GM19351 (cell line): ENCODE data around the gene BRINP1.

Experiments
- ATAC-seq: cut with Tn5 transposase; IDR thresholded peaks from one replicate; pipeline ENCODE4 v1.9.1; 2021; ENCODE audit warnings: mild to moderate bottlenecking, moderate library complexity; ENCODE audit not compliant: unreplicated experiment

BRINP1 gene

GRCh38 chr9:119282476-119283077 is 86.7 kb downstream of the BRINP1 start:
- no peak for ATAC-seq

DNA sequence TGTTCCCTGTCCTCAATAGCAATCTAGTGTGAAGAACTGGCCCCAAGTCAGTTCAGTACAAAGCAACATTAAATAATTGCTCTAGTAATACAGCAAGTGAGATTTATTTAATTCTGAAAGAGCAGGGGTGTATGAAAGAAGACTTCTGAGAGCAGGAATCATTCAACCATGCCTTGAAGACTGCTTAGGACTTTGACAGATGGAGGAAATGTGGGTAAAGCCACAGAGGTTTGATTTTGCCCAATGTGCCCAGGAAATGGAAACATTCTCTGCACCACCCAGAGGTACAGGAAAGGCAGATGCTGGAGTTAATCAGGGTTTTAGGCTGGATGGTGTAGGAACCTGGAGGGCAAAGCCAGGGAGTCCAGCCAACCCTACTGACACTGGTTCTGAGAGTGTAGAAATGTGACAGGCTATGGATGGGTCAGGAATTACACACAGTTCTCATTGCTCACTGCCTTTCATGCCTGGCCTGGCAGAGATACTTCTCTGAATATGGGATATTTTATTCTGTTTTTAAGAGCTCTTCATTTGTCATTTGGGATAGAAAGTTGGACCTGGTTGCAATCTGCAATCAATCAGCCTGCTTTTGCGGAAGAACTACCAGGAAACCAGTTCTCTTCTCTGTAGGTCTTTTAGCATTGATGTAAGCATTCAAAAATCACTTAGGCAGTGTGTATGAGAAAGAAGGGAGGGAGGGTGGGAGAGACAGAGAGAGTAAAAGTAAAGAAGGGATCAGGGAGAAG is 88.3 kb downstream of the BRINP1 start:
- no peak for ATAC-seq

DNA sequence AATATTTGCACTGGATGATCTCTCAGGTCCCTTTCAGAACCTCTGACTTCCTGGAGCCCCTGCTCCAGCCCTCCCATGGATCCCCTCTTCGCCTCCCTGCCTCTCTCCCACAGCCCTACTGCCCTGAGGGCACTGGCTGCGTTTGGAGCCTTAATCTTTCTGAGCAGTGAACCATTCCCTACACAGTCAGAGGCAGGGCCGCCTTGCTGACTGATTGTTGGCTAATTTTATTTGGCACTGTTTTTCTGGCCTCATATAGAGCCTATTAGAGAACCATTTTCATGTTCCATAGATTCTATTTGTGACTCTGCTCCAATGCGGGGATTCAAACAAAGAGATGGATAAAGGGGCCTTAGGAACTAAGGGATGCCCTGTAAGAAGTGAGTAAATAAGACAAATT is 91.1 kb downstream of the BRINP1 start:
- no peak for ATAC-seq

DNA sequence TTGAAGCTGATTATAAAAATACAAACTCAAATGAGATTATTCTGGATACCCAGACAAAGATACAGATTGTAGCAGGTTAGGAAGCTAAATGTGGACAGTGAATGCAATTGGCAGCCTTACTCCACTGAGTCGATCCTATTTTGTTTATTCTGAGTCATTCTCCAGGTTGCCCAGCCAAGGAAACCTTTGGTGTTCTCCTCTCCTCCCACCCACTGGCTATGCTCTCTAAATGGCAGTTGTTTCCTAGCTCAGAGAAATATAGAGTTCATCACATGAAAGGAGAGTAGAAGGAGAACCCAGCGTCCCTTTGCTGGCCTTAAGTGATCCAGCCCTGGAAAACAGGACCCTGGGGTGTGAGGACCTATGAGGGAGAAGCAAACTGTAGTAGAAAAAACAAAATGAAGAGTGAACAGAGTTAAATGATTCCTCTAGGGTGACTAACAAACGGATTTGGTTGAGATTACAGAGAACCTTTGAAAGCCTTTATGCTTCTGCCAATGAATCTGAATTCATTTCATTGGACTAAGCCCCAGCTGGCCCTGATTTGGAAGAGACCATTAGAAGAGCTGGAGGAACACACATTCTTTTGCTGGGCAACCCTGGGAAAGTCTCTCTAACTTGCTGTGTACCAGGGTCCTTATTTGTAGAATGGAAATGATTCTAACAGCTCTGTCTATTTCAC is 95.1 kb downstream of the BRINP1 start:
- ATAC-seq: no peak

DNA sequence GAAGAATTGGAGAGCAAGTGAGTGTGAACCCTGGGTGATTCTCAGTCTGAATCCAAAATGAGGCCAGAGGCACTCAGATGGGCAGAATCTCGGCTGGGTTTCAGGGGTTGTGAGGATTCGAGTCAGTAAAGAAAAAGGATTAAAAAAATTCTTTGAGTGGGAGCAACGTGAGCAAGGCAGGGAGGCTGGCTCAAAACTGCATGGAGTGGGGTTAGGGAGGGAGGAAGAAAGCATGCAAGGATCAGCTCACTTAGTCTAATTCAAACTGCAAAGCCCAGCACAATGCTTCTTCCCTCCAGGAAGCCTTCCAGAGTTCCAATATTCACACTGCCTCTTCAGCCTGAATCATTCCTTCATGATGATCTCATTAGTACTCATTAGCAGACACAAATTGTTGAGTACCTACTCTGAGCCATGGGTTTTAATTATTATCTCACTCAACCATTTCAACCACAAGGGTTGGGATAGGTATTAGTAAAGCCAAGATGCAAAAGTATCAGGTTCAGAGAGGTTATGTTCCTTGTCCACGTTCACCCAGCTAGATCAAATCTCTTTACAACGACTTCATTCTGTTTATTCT is 95.8 kb downstream of the BRINP1 start:
- ATAC-seq: no peak

- no peak for ATAC-seq
Observed at GRCh38 chr9:119272500-119273211, 96.6 kb downstream of the BRINP1 start.

GRCh38 chr9:119268985-119269384 is 100.2 kb downstream of the BRINP1 start:
- no peak for ATAC-seq

DNA sequence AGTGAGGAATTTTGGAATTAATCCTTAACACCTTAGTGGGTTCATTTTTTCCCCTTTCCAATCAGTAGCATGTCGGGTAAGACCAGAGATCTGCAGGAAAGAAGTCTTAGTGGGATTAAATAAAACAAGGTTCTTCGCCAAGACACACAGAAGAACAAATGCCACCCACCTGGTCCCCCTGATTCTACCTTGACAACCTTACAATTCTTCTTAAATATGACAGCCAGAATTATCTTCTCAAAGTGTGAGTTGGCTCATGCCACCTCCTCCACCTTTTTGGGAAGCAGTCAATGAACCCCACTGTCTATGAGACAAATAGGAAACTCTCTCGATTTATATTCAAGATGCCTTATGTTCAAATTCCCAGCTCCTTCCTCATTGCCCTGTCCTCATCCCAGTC is 105.1 kb downstream of the BRINP1 start:
- ATAC-seq: no peak

DNA sequence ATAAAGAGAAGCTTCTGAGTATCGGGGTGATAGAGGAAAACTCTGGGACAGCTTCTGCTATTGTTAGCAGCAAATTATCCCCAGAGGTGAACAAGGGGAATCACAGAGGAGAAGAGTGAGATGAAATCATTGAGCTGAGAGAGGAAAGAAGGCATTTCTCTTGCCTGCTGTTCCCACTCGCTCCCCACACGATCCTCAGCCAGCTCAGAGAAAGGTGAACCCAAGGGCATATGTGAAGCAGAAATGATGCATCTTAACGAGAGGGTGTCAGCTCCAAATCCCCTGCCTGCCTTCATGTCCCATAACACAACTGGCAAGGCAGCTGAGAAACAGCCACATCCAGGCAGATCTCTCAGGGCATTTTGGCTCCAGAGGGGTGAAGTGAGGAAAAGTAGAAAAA is 111.6 kb downstream of the BRINP1 start:
- no peak for ATAC-seq

DNA sequence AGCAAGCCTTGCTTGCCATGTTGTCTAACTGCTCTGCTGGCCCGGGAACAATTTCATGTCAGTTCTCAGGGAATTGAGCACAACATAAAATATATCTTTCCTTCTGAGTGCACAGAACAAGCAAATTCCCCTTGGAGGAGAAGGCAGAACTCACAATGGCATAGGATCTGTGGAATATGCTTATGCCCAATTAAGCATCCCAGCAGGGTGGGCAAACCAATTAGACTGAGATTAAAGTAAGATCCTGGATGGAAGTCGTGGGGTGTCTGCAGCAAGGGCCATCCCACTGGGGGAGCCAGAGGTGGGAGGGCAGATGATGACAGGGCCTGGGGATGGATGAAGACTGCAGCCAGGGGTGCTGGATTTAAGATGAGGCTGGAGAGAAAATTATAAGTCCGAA is 114.1 kb downstream of the BRINP1 start:
- ATAC-seq: no peak

- ATAC-seq: no peak
Observed at GRCh38 chr9:119252671-119253299, 116.5 kb downstream of the BRINP1 start.

- no peak for ATAC-seq
Observed at GRCh38 chr9:119251936-119252335, 117.3 kb downstream of the BRINP1 start.

DNA sequence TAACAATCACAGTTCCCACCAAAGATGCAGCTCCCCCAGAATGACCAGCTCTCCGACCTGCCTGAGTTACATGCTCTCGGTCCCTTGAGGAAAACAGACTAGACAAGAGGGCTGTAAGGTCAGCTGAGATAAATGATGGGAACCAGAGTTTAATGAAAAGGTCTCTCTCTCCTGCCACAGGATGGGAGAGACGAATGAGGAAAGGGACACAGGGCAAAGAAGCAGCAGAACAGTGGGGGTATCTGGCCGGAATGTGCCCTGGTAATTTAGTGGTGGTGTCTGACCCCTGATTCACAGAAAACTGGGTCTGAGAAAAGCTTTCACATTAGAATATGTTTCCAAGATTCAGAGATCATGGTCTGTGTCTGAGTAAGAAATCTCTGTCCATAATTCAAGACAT is 118.5 kb downstream of the BRINP1 start:
- ATAC-seq: no peak

DNA sequence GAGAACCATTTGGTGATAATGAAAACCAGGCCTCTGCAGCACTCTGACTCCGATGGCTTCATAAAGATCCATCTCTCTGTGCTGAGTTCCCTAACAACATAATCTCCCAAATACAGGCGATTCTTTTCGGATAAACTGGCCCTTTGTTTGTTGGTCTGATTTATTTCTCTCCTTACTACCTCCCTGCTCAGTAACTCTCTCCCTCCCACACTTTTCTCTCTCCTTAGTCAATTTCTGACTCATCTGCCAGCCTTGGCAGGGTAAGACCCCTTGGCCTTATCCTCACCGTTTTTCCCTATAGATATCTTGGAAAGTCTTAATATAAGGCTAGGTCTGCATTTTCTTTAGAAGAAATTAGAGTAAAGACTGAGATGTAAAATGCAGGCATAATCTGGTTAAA is 128.7 kb downstream of the BRINP1 start:
- ATAC-seq: no peak

GRCh38 chr9:119234636-119235035 is 134.6 kb downstream of the BRINP1 start:
- ATAC-seq: no peak

GRCh38 chr9:119227422-119227821 is 141.8 kb downstream of the BRINP1 start:
- ATAC-seq: no peak

- no peak for ATAC-seq
Observed at GRCh38 chr9:119224431-119224830, 144.8 kb downstream of the BRINP1 start.

DNA sequence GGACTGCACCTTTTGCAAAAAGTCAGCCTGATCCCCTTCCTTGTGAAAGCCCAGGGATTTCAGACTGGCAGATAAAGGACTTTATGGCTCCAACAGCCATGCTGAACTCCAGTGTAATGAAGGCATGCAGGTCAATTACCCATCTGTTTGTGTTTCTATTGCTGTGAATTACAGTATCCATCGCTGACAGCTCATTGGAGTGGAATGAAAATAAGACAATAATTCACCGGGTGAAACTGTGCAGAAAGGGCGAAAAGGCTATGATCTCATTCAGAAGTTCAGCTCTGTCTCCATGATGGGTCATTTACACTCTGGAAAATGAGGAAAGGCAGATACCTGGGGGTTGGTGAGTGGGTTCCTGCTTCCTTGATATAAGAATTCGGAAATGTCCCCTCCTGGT is 148.0 kb downstream of the BRINP1 start:
- ATAC-seq: no peak

- ATAC-seq: no peak
Observed at GRCh38 chr9:119218293-119218692, 150.9 kb downstream of the BRINP1 start.

GRCh38 chr9:119216651-119217331 is 152.4 kb downstream of the BRINP1 start:
- ATAC-seq: no peak
